GM18519 (cell line): ENCODE data around the gene PRUNE1.

Source experiments
- ATAC-seq: cut with Tn5 transposase; IDR thresholded peaks from one replicate; pipeline ENCODE4 v1.9.1; 2021; ENCODE audit warnings: mild to moderate bottlenecking, moderate library complexity; ENCODE audit not compliant: unreplicated experiment, low FRiP score

Gene PRUNE1

GRCh38 chr1:151047925-151048644, 39.8 kb downstream of the PRUNE1 start:
- ATAC-seq = no peak

GRCh38 chr1:151048645-151049032, 40.4 kb downstream of the PRUNE1 start:
- ATAC-seq = no peak

GRCh38 chr1:151049458-151049857, 41.2 kb downstream of the PRUNE1 start:
- no peak for ATAC-seq

GRCh38 chr1:151050051-151050688, 41.9 kb downstream of the PRUNE1 start:
- no peak for ATAC-seq

- ATAC-seq = no peak
These were observed 43.2 kb downstream of the PRUNE1 start for GRCh38 chr1:151051356-151052009.

- ATAC-seq = no peak
These were observed 46.8 kb downstream of the PRUNE1 start for GRCh38 chr1:151054971-151055547.

GRCh38 chr1:151055581-151055980, 47.3 kb downstream of the PRUNE1 start:
- ATAC-seq = no peak

- no peak for ATAC-seq
These were observed 47.9 kb downstream of the PRUNE1 start for GRCh38 chr1:151056149-151056548.

- no peak for ATAC-seq
These were observed 50.4 kb downstream of the PRUNE1 start for GRCh38 chr1:151058692-151059091.

GRCh38 chr1:151059109-151060006, 51.1 kb downstream of the PRUNE1 start, which contains the start of gene CDC42SE1:
Gene CDC42SE1, minus strand, starts transcription at chr1:151059622. Its CDS starts 3,892 bp downstream, at chr1:151055730.
- peak; percentile 67 for ATAC-seq

GRCh38 chr1:151060007-151060656, 51.9 kb downstream of the PRUNE1 start, which contains the start of gene MLLT11:
Gene MLLT11, plus strand, starts transcription at chr1:151060397. Its CDS starts 6,828 bp downstream, at chr1:151067225.
- no peak for ATAC-seq

GRCh38 chr1:151060657-151061421, 52.6 kb downstream of the PRUNE1 start:
- ATAC-seq = no peak

GRCh38 chr1:151061704-151062103, 53.5 kb downstream of the PRUNE1 start:
- no peak for ATAC-seq

- no peak for ATAC-seq
These were observed 54.6 kb downstream of the PRUNE1 start for GRCh38 chr1:151062741-151063371.

- no peak for ATAC-seq
These were observed 56.9 kb downstream of the PRUNE1 start for GRCh38 chr1:151065089-151065645.

GRCh38 chr1:151067185-151067584, 58.9 kb downstream of the PRUNE1 start:
- no peak for ATAC-seq

GRCh38 chr1:151069103-151069486, 60.8 kb downstream of the PRUNE1 start:
- ATAC-seq = no peak
